K562 (cell line): Measurements from ENCODE around the gene GPX7. TPM values are rescaled to one million over a fixed set of nuclear protein-coding genes. Genes with fewer than 3 reads are reported as not detected.
A peak's percentile ranks its signal among the peaks of the same experiment; 100 is the strongest.

Experiments
- ATAC-seq: fragments of 200-7000 bp; cut with Tn5 transposase; 3 replicates; pipeline ENCODE4 v1.9.1; 2020; ENCODE audit warnings: moderate library complexity
- BruUV-seq: library from RNA; stranded (reverse); fragments of 400-500 nt; replicated peaks from 2 replicates; lab custom pipeline; 2021; lab: Mats Ljungman, UMichigan
- CTCF ChIA-PET: fragments of 300-600 bp; formaldehyde crosslinking; extraction: SDS; loops from one replicate; lab custom pipeline; 2021; ENCODE audit warnings: low intra/inter-chr PET ratio; lab: Yijun Ruan, JAX
- POLR2A ChIA-PET: fragments of 300-600, 350-650 bp; sonication (Branson Sonifier 250); formaldehyde crosslinking; extraction: SDS; loops from one replicate; lab custom pipeline; 2021; ENCODE audit warnings: antibody characterized with exemption, inconsistent platforms; lab: Yijun Ruan, JAX
- DNase-seq, 4 experiments: peaks; one replicate each; pipeline versions ENCODE4 v3.0.0 to v3.0.0-alpha.2; 2011 to 2018; ENCODE audit warnings: low spot score in 3 of 4, mixed read lengths in 3 of 4; ENCODE audit errors: extremely low read depth in 1 of 4
- FAIRE-seq: peaks from 2 replicates; lab custom pipeline; 2011; peaks lifted over from hg19 to GRCh38; lab: Jason Lieb, UNC
- H2AFZ ChIP-seq: 2 replicates; pipeline ENCODE4 v1.6.0; 2011; ENCODE audit warnings: low read depth, low read length, control low read depth, inconsistent platforms
- H3K27ac ChIP-seq: fragments of 200-600 bp; 3 replicates; pipeline ENCODE4 v1.8.0; 2011; ENCODE audit warnings: low read depth, mild to moderate bottlenecking, control low read depth, inconsistent platforms, low read length, moderate library complexity, mixed read lengths; ENCODE audit errors: extremely low read depth
- H3K27me3 ChIP-seq, 2 experiments: fragments of 300-600 bp in 1 of 2; 2 replicates in 1 of 2; 3 replicates in 1 of 2; pipeline versions ENCODE4 v1.6.0 to v1.8.0; 2011; ENCODE audit warnings: inconsistent platforms in 2 of 2, low read length in 2 of 2, mild to moderate bottlenecking in 1 of 2, mixed read lengths in 1 of 2, moderate library complexity in 1 of 2; ENCODE audit not compliant: control insufficient read depth in 2 of 2, insufficient read depth in 2 of 2
- H3K36me3 ChIP-seq: fragments of 300-600 bp; 3 replicates; pipeline ENCODE4 v1.8.0; 2011; ENCODE audit warnings: mild to moderate bottlenecking, low read length, inconsistent platforms; ENCODE audit not compliant: control insufficient read depth, insufficient read depth
- H3K4me1 ChIP-seq, 2 experiments: fragments of 200-600 bp in 1 of 2; replicated peaks in 1 of 2; 2 replicates in 1 of 2; 3 replicates in 1 of 2; pipeline versions ENCODE4 v1.5.1 to v1.8.0; 2011; ENCODE audit warnings: inconsistent platforms in 2 of 2, low read length in 2 of 2, mild to moderate bottlenecking in 1 of 2, mixed read lengths in 1 of 2, moderate library complexity in 1 of 2; ENCODE audit not compliant: control insufficient read depth in 2 of 2, insufficient read depth in 2 of 2
- H3K4me2 ChIP-seq: 2 replicates; pipeline ENCODE4 v1.6.1; 2011; ENCODE audit warnings: low read length, control low read depth, inconsistent platforms, mixed read lengths; ENCODE audit not compliant: insufficient read depth
- H3K4me3 ChIP-seq: fragments of 200-600 bp; sonication (generic), shearing (Covaris generic); 2 replicates; pipeline ENCODE4 v1.5.1; 2016; ENCODE audit warnings: control low read depth, inconsistent platforms
- H3K79me2 ChIP-seq: fragments of 200-600 bp; 3 replicates; pipeline ENCODE4 v1.8.0; 2011; ENCODE audit warnings: low read length, inconsistent platforms; ENCODE audit not compliant: control insufficient read depth, insufficient read depth
- H3K9ac ChIP-seq, 2 experiments: 2 replicates each; pipeline versions ENCODE4 v1.6.0 to v1.6.1; 2011; ENCODE audit warnings: low read depth in 2 of 2, low read length in 2 of 2, control low read depth in 1 of 2, inconsistent platforms in 1 of 2, mild to moderate bottlenecking in 1 of 2, mixed read lengths in 1 of 2; ENCODE audit not compliant: insufficient read depth in 1 of 2
- H3K9me1 ChIP-seq: one replicate; pipeline ENCODE4 v1.6.0; 2011; ENCODE audit warnings: inconsistent platforms, mild to moderate bottlenecking, low read length, moderate library complexity; ENCODE audit not compliant: control insufficient read depth, insufficient read depth
- H3K9me3 ChIP-seq: replicated peaks from 2 replicates; pipeline ENCODE4 v1.5.1; 2011; ENCODE audit warnings: low read depth, low read length, inconsistent platforms; ENCODE audit not compliant: control insufficient read depth, insufficient read depth
- H4K20me1 ChIP-seq: replicated peaks from 2 replicates; pipeline ENCODE4 v1.6.1; 2011; ENCODE audit warnings: low read length, inconsistent platforms, mixed read lengths; ENCODE audit not compliant: control insufficient read depth, insufficient read depth
- ATF1 ChIP-seq, 2 experiments: fragments of 450-650 bp in 1 of 2; IDR thresholded peaks; 2 replicates each; pipeline ENCODE4 v1.6.1; 2016; ENCODE audit warnings: missing compliant biosample characterization in 1 of 2, missing genetic modification characterization in 1 of 2
- ATF7 ChIP-seq: fragments of 450-650 bp; IDR thresholded peaks from 2 replicates; pipeline ENCODE4 v1.7.1; 2014; ENCODE audit warnings: mild to moderate bottlenecking, moderate library complexity
- C11orf30 ChIP-seq: fragments of 450-650 bp; IDR thresholded peaks from 2 replicates; pipeline ENCODE4 v1.6.1; 2016; ENCODE audit warnings: low read depth, mild to moderate bottlenecking
- CC2D1A ChIP-seq: fragments of 450-650 bp; IDR thresholded peaks from 2 replicates; pipeline ENCODE4 v1.6.1; 2017; ENCODE audit warnings: mild to moderate bottlenecking
- ETS2 ChIP-seq: IDR thresholded peaks from 2 replicates; pipeline ENCODE4 v1.6.1; 2016; ENCODE audit warnings: borderline replicate concordance, missing genetic modification characterization, mild to moderate bottlenecking, moderate library complexity, missing compliant biosample characterization; ENCODE audit not compliant: poor library complexity, severe bottlenecking
- FOXA1 ChIP-seq: fragments of 450-650 bp; IDR thresholded peaks from 2 replicates; pipeline ENCODE4 v1.6.1; 2016; ENCODE audit warnings: mild to moderate bottlenecking, borderline replicate concordance
- FOXJ3 ChIP-seq: sonication (generic); formaldehyde crosslinking; IDR thresholded peaks from 2 replicates; pipeline ENCODE4 v1.4.0; 2020; ENCODE audit warnings: mild to moderate bottlenecking, missing genetic modification reagents
- KDM1A ChIP-seq, 2 experiments: fragments of 450-650 bp; IDR thresholded peaks; 2 replicates each; pipeline ENCODE4 v1.6.1; 2016; ENCODE audit warnings: mild to moderate bottlenecking in 2 of 2
- KDM4B ChIP-seq, 2 experiments: fragments of 450-650 bp in 1 of 2; sonication (generic) in 1 of 2; IDR thresholded peaks; 2 replicates each; pipeline ENCODE4 v1.6.1; 2016 to 2017; ENCODE audit warnings: borderline replicate concordance in 2 of 2, antibody characterized with exemption in 1 of 2, low read depth in 1 of 2, mild to moderate bottlenecking in 1 of 2
- MAFG ChIP-seq: fragments of 450-650 bp; conservative IDR thresholded peaks from 2 replicates; pipeline ENCODE4 v1.6.1; 2016; ENCODE audit warnings: missing genetic modification characterization, missing compliant biosample characterization
- MBD2 ChIP-seq: sonication (generic); IDR thresholded peaks from 2 replicates; pipeline ENCODE4 v1.6.1; 2016; ENCODE audit warnings: low read depth, borderline replicate concordance
- NFYB ChIP-seq: IDR thresholded peaks from 2 replicates; pipeline ENCODE4 v1.6.1; 2011; ENCODE audit warnings: mild to moderate bottlenecking, moderate library complexity; ENCODE audit not compliant: insufficient read length; ENCODE audit errors: extremely low read depth
- NRF1 ChIP-seq, 2 experiments: fragments of 450-650 bp; IDR thresholded peaks in 1 of 2; conservative IDR thresholded peaks in 1 of 2; 2 replicates each; pipeline ENCODE4 v1.6.1; 2014; ENCODE audit warnings: mild to moderate bottlenecking in 2 of 2
- STAT5B ChIP-seq: fragments of 250-450 bp; sonication (Bioruptor Pico); IDR thresholded peaks from 2 replicates; pipeline ENCODE4 v1.8.0; 2021; ENCODE audit warnings: mild to moderate bottlenecking, inconsistent platforms
- U2AF2 ChIP-seq: fragments of 200-400 bp; formaldehyde crosslinking; optimal IDR thresholded peaks from 2 replicates; pipeline ENCODE3; 2017; ENCODE audit warnings: low read depth, mild to moderate bottlenecking, low read length
- ZBTB1 ChIP-seq: sonication (generic); formaldehyde crosslinking; IDR thresholded peaks from 2 replicates; pipeline ENCODE4 v1.8.1; 2023; ENCODE audit warnings: missing genetic modification reagents, low read depth, mild to moderate bottlenecking, borderline replicate concordance
- ZNF696 ChIP-seq: fragments of 250-450 bp; sonication (Bioruptor Pico); conservative IDR thresholded peaks from 2 replicates; pipeline ENCODE4 v1.4.0; 2020; ENCODE audit warnings: mild to moderate bottlenecking, moderate library complexity
- WGBS: fragments of 100-300 bp; shearing (Covaris generic); methylation state at CpG from one replicate; pipeline ENCODE4 v1.1.6; 2016; ENCODE audit warnings: low coverage, mixed read lengths; ENCODE audit not compliant: insufficient coverage; ENCODE audit errors: missing lambda C conversion rate; 5-methylcytosine and 5-hydroxymethylcytosine counted together
- in situ Hi-C: fragments of 300-500 bp; cut with MboI; formaldehyde crosslinking; loops from 4 replicates; pipeline ENCODE4 v1.15.0; 2018; ENCODE audit warnings: inconsistent platforms, mixed read lengths
- intact Hi-C: fragments of 100-400 bp; cut with micrococcal nuclease; formaldehyde crosslinking; loops from 2 replicates; pipeline ENCODE4 v1.14.2; 2022
- polyA plus RNA-seq, 8 experiments: library from polyadenylated mRNA; depleted of rRNA in 4 of 8; stranded (reverse) in 5 of 8; unstranded in 3 of 8; fragments of >200 nt; fragmentation: Nextera tagmentation in 2 of 8; fragmentation: Illumina TruSeq in 1 of 8; extraction: Ambion mirVana in 2 of 8; extraction: Trizol in 1 of 8; gene quantifications; 2 replicates each; pipeline versions ENCODE4 v1.2.1 to v1.2.3, GENCODE V29; 2011 to 2014; ENCODE audit warnings: inconsistent platforms in 1 of 8, missing spikeins in 1 of 8
- total RNA-seq, 7 experiments: library from RNA; depleted of rRNA in 6 of 7; stranded (reverse); fragments of >200 nt in 6 of 7; fragmentation: Illumina TruSeq in 2 of 7; extraction: Trizol in 2 of 7; gene quantifications; 2 replicates each; pipeline versions ENCODE4 v1.2.1 to v1.2.3, GENCODE V29; 2011 to 2021; ENCODE audit warnings: low replicate concordance in 1 of 7
- TF ChIP-seq, protein P1 (sequence below): sonication (generic); formaldehyde crosslinking; IDR thresholded peaks from 2 replicates; pipeline ENCODE4 v1.8.1; 2023; ENCODE audit warnings: missing genetic modification reagents, mild to moderate bottlenecking, borderline replicate concordance
- TF ChIP-seq, protein P2 (sequence below): fragments of 450-650 bp; IDR thresholded peaks from 2 replicates; pipeline ENCODE4 v1.6.1; 2016

Gene GPX7
- total and polyA plus RNA-seq, 9 of the 15 experiments (the other 6 are each of a cell fraction or from before 2014, with no cell fraction given) = 0.08 TPM; not detected in 8

DNA sequence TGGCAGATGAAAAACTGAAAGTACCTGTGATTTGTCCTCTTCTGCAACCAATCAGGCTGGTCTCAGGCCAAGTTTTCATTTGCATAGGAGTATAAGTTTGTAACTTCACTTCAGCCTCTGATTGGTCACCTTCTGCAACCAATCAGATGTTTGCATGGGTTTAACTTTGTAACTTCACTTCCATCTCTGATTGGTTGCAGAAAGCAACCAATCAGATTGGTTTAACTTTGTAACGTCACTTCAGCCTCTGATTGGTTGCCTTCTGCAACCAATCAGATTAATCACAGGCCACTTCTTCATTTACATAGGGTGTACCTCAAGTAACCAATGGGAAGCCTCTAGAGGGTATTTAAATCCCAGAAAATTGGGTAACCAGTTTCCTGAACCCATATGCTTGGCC is 30.4 kb upstream of the GPX7 start:
- Histone ChIP-seq H3K4me3 (no peak overlapping the region), H4K20me1 (no peaks in the 10 kb centered on the region), H3K27ac (no peak overlapping the region), H2AFZ (no peak overlapping the region), H3K9ac (no peak overlapping the region), H3K4me2 (no peak overlapping the region), H3K4me1 (peaks cover 5 to 6% of the 10 kb centered on the region in 2 experiments; a peak in 1 of 5 replicates), H3K9me3 (no peaks in the 10 kb centered on the region), H3K79me2 (no peaks in the 10 kb centered on the region), H3K9me1 (no peaks in the 10 kb centered on the region), H3K36me3 (no peaks in the 10 kb centered on the region), H3K27me3 (no peaks in the 10 kb centered on the region)
- 0% methylated on average over 1 of the region's 1 CpG for WGBS
- DNase-seq (peak; percentile 37 to 66 (median 56)), FAIRE-seq (peak; percentile 83), ATAC-seq (peak; percentile 87)
- intact Hi-C loops (no loop called here), in situ Hi-C loops (no loop called here)
- BruUV-seq = no TSS peak
- ChIA-PET CTCF (no interaction called here), POLR2A (interaction anchor here (0.5 kb wide), 1 partner anchor 405 kb away, joined by 4 read pairs; no protein-coding TSS in a partner anchor)
- TF ChIP-seq, protein P1, sequence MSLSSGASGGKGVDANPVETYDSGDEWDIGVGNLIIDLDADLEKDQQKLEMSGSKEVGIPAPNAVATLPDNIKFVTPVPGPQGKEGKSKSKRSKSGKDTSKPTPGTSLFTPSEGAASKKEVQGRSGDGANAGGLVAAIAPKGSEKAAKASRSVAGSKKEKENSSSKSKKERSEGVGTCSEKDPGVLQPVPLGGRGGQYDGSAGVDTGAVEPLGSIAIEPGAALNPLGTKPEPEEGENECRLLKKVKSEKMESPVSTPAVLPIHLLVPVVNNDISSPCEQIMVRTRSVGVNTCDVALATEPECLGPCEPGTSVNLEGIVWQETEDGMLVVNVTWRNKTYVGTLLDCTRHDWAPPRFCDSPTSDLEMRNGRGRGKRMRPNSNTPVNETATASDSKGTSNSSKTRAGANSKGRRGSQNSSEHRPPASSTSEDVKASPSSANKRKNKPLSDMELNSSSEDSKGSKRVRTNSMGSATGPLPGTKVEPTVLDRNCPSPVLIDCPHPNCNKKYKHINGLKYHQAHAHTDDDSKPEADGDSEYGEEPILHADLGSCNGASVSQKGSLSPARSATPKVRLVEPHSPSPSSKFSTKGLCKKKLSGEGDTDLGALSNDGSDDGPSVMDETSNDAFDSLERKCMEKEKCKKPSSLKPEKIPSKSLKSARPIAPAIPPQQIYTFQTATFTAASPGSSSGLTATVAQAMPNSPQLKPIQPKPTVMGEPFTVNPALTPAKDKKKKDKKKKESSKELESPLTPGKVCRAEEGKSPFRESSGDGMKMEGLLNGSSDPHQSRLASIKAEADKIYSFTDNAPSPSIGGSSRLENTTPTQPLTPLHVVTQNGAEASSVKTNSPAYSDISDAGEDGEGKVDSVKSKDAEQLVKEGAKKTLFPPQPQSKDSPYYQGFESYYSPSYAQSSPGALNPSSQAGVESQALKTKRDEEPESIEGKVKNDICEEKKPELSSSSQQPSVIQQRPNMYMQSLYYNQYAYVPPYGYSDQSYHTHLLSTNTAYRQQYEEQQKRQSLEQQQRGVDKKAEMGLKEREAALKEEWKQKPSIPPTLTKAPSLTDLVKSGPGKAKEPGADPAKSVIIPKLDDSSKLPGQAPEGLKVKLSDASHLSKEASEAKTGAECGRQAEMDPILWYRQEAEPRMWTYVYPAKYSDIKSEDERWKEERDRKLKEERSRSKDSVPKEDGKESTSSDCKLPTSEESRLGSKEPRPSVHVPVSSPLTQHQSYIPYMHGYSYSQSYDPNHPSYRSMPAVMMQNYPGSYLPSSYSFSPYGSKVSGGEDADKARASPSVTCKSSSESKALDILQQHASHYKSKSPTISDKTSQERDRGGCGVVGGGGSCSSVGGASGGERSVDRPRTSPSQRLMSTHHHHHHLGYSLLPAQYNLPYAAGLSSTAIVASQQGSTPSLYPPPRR (CRISPR knock-in tag) = no peak
- TF ChIP-seq KDM1A (IDR thresholded peaks at IDR 0.05) = no peak
- no peak for TF ChIP-seq FOXJ3 (CRISPR knock-in tag)
- TF ChIP-seq FOXA1 = no peak
- no peak for TF ChIP-seq STAT5B
- TF ChIP-seq C11orf30 = no peak
- no peak for TF ChIP-seq MAFG (tag)
- TF ChIP-seq KDM4B (IDR thresholded peaks at IDR 0.05; ENCODE audit: borderline replicate concordance in 2 of 2, low read depth in 1 of 2) = no peak
- TF ChIP-seq ATF1 (CRISPR knock-in tag; IDR thresholded peaks at IDR 0.05) = no peak
- TF ChIP-seq ATF1 (tag; IDR thresholded peaks at IDR 0.05) = peak; percentile 34; the same call in 1 of the 2 replicates
- TF ChIP-seq ETS2 (tag) = no peak
- peak; percentile 82 for TF ChIP-seq CC2D1A
- TF ChIP-seq, protein P2, sequence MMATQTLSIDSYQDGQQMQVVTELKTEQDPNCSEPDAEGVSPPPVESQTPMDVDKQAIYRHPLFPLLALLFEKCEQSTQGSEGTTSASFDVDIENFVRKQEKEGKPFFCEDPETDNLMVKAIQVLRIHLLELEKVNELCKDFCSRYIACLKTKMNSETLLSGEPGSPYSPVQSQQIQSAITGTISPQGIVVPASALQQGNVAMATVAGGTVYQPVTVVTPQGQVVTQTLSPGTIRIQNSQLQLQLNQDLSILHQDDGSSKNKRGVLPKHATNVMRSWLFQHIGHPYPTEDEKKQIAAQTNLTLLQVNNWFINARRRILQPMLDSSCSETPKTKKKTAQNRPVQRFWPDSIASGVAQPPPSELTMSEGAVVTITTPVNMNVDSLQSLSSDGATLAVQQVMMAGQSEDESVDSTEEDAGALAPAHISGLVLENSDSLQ = peak; percentile 19; the same call in 1 of the 2 replicates
- no peak for TF ChIP-seq ZBTB1 (CRISPR knock-in tag)
- TF ChIP-seq U2AF2 = no peak
- peak; percentile 77 for TF ChIP-seq NFYB
- 0 out of 2 replicates have a peak, but pooled peaks have one; percentile 11 for TF ChIP-seq ATF7
- TF ChIP-seq ZNF696 (CRISPR knock-in tag) = no peak
- no peak for TF ChIP-seq NRF1 (conservative IDR thresholded peaks at IDR 0.05 in 1 of 2, IDR thresholded peaks at IDR 0.05 in 1 of 2)
- 0 out of 2 replicates have a peak, but pooled peaks have one; percentile 30 for TF ChIP-seq MBD2
